ENCODE results near the gene GAREM1. TPM values are rescaled to one million over a fixed set of nuclear protein-coding genes. Genes with fewer than 3 reads are reported as not detected.

GAREM1 gene
- total and polyA plus RNA-seq, 12 donors: 3.5 to 69.5 (median 23.0) TPM

GRCh38 chr18:32335228-32335627 is 135.5 kb downstream of the GAREM1 start:
- intact Hi-C loops (cut with DNase I): no loop called here
- no peak for DNase-seq
- H3K4me3 ChIP-seq: no peak overlapping the region
- no peaks in the 10 kb centered on the region for H3K27me3 ChIP-seq
- H3K27ac ChIP-seq: no peak overlapping the region
- no peak for TF ChIP-seq CTCF (IDR thresholded peaks at IDR 0.05)
- no peak for TF ChIP-seq POLR2A (IDR thresholded peaks at IDR 0.05)
- no peaks in the 10 kb centered on the region for H3K36me3 ChIP-seq (replicated peaks in 1 of 2)
- WGBS, 4 donors: 57 to 80% (median 70%) methylated on average over 4 of the region's 4 CpGs
- H3K9me3 ChIP-seq (replicated peaks in 1 of 3): no peaks in the 10 kb centered on the region
- no peaks in the 10 kb centered on the region for H3K4me1 ChIP-seq (replicated peaks in 1 of 2)

- no peak overlapping the region for H3K27ac ChIP-seq
- H3K9me3 ChIP-seq (replicated peaks in 1 of 3): no peaks in the 10 kb centered on the region
- no peaks in the 10 kb centered on the region for H3K36me3 ChIP-seq (replicated peaks in 1 of 2)
- no peak overlapping the region for H3K4me3 ChIP-seq
- intact Hi-C loops (cut with DNase I): no loop called here
- no peak for DNase-seq
- 90 to 94% (median 93%) methylated on average over 2 to 7 of the region's 7 CpGs for WGBS, 4 donors
- TF ChIP-seq POLR2A (IDR thresholded peaks at IDR 0.05): no peak
- TF ChIP-seq CTCF (IDR thresholded peaks at IDR 0.05): no peak
- H3K27me3 ChIP-seq: no peaks in the 10 kb centered on the region
- peaks cover 0 to under 1% of the 10 kb centered on the region in 2 donors for H3K4me1 ChIP-seq (replicated peaks in 1 of 2)
These were observed 136.9 kb downstream of the GAREM1 start for GRCh38 chr18:32333781-32334180.

DNA sequence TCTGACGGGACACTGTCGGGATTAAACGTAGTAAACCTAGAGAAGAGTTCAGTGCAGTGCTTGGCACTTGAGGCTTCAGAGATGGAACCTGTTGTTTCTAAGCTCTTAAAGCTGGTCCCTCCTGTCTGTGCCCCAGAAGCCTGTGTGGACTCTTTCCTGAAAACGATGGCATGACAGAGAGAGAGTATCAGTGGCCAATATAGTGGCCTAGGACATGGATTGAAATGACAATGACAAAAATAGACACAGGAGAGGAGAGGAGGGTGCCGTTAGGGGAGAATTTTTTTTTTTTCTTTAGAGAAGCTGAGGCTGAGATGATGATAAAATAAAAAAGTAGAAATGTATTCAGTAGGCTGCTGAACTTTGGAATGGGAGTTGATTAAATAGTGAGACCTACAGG is 138.0 kb downstream of the GAREM1 start:
- Histone ChIP-seq H3K9me3 (replicated peaks in 1 of 3) (no peaks in the 10 kb centered on the region), H3K27ac (no peak overlapping the region), H3K4me1 (replicated peaks in 1 of 2) (peaks cover 0 to 12% of the 10 kb centered on the region in 2 donors), H3K4me3 (no peak overlapping the region), H3K27me3 (no peaks in the 10 kb centered on the region), H3K36me3 (replicated peaks in 1 of 2) (no peaks in the 10 kb centered on the region)
- WGBS, 4 donors: 80 to 96% (median 90%) methylated on average over 4 to 5 of the region's 5 CpGs
- intact Hi-C loops (cut with DNase I): no loop called here
- TF ChIP-seq POLR2A (IDR thresholded peaks at IDR 0.05) (no peak), CTCF (IDR thresholded peaks at IDR 0.05) (no peak)
- no peak for DNase-seq

DNA sequence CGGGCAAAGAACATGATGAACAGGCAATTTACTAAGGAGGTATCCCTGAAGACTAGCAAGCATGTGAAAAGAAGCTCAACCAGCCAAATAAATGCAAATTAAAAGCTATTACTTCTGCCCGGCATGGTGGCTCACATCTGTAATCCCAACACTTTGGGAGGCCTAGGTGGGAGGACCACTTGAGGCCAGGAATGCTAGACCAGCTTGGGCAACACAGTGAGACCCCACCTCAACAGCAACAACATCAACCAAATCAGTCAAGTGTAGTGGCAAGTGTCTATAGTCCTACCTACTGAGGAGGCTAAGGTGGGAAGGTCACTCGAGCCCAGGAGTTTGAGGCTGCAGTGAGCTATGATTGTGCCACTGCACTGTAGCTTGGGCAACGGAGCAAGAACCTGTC is 141.7 kb downstream of the GAREM1 start:
- H3K9me3 ChIP-seq (replicated peaks in 1 of 3): no peaks in the 10 kb centered on the region
- peak overlapping the region in 1 of 5 donors; percentile 28 for H3K27ac ChIP-seq
- H3K4me3 ChIP-seq: no peak overlapping the region
- TF ChIP-seq CTCF (IDR thresholded peaks at IDR 0.05): no peak
- no peak for TF ChIP-seq POLR2A (IDR thresholded peaks at IDR 0.05)
- no peaks in the 10 kb centered on the region for H3K36me3 ChIP-seq (replicated peaks in 1 of 2)
- peaks cover 0 to 23% of the 10 kb centered on the region in 2 donors for H3K4me1 ChIP-seq (replicated peaks in 1 of 2)
- intact Hi-C loops (cut with DNase I): no loop called here
- no peak for DNase-seq
- WGBS, 4 donors: 95 to 99% (median 95%) methylated on average over 4 of the region's 4 CpGs
- no peaks in the 10 kb centered on the region for H3K27me3 ChIP-seq
